GM23338 (cell line): Measurements from ENCODE around the gene SPINDOC. TPM values are rescaled to one million over a fixed set of nuclear protein-coding genes. Genes with fewer than 3 reads are reported as not detected.

Source experiments
- ATAC-seq: fragments of 200-7000 bp; cut with Tn5 transposase; 3 replicates; pipeline ENCODE4 v1.9.1; 2020
- DNase-seq: peaks from one replicate; pipeline ENCODE4 v3.0.0-alpha.2; 2015; ENCODE audit warnings: low spot score
- H2AFZ ChIP-seq: fragments of 200-600 bp; sonication (generic); 2 replicates; pipeline ENCODE4 v1.8.0; 2016; ENCODE audit warnings: antibody characterized with exemption, mild to moderate bottlenecking, moderate library complexity
- H3F3A ChIP-seq: fragments of 200-600 bp; sonication (generic); replicated peaks from 2 replicates; pipeline ENCODE4 v1.8.0; 2017; ENCODE audit warnings: antibody characterized with exemption, mixed run types, low read depth
- H3K27ac ChIP-seq: fragments of 200-600 bp; sonication (generic); 2 replicates; pipeline ENCODE4 v1.6.1; 2016; ENCODE audit warnings: low read depth
- H3K27me3 ChIP-seq: fragments of 200-600 bp; sonication (generic); 2 replicates; pipeline ENCODE4 v1.8.0; 2016; ENCODE audit warnings: mild to moderate bottlenecking, mixed run types, moderate library complexity; ENCODE audit not compliant: insufficient read depth
- H3K36me3 ChIP-seq: fragments of 200-600 bp; sonication (generic); 2 replicates; pipeline ENCODE4 v1.8.0; 2016; ENCODE audit warnings: mild to moderate bottlenecking; ENCODE audit not compliant: insufficient read depth
- H3K4me1 ChIP-seq: fragments of 200-600 bp; sonication (generic); 2 replicates; pipeline ENCODE4 v1.8.0; 2016; ENCODE audit warnings: mild to moderate bottlenecking, moderate library complexity; ENCODE audit not compliant: insufficient read depth
- H3K4me2 ChIP-seq: fragments of 200-600 bp; sonication (generic); 2 replicates; pipeline ENCODE4 v1.7.1; 2017; ENCODE audit warnings: mixed run types
- H3K4me3 ChIP-seq: fragments of 200-600 bp; sonication (generic); 2 replicates; pipeline ENCODE4 v1.6.1; 2016; ENCODE audit warnings: mixed run types
- H3K79me2 ChIP-seq: fragments of 200-600 bp; sonication (generic); replicated peaks from 2 replicates; pipeline ENCODE4 v1.8.0; 2017; ENCODE audit warnings: mild to moderate bottlenecking; ENCODE audit not compliant: insufficient read depth
- H3K9me2 ChIP-seq: fragments of 200-600 bp; sonication (generic); 2 replicates; pipeline ENCODE4 v1.8.0; 2017; ENCODE audit not compliant: insufficient read depth
- H4K20me1 ChIP-seq: fragments of 200-600 bp; sonication (generic); replicated peaks from 2 replicates; pipeline ENCODE4 v1.8.0; 2017; ENCODE audit warnings: mild to moderate bottlenecking; ENCODE audit not compliant: insufficient read depth
- H3K27ac Mint-ChIP-seq: 2 replicates; pipeline ENCODE4 v1.8.0; 2020; ENCODE audit warnings: inconsistent platforms, mild to moderate bottlenecking, moderate library complexity, mixed read lengths
- H3K27me3 Mint-ChIP-seq: 3 replicates; pipeline ENCODE4 v1.8.0; 2022; ENCODE audit warnings: low read depth, mild to moderate bottlenecking, moderate library complexity, mixed read lengths, inconsistent platforms; ENCODE audit not compliant: insufficient read depth, poor library complexity
- H3K36me3 Mint-ChIP-seq: 3 replicates; pipeline ENCODE4 v1.8.0; 2021; ENCODE audit warnings: low read depth, mild to moderate bottlenecking, inconsistent platforms, moderate library complexity, mixed read lengths
- H3K4me1 Mint-ChIP-seq: 3 replicates; pipeline ENCODE4 v1.8.0; 2020; ENCODE audit warnings: mild to moderate bottlenecking, inconsistent platforms, mixed read lengths
- H3K4me3 Mint-ChIP-seq: 3 replicates; pipeline ENCODE4 v1.8.0; 2021; ENCODE audit warnings: moderate library complexity, mild to moderate bottlenecking, inconsistent platforms, mixed read lengths
- H3K9me3 Mint-ChIP-seq: 3 replicates; pipeline ENCODE4 v1.8.0; 2020; ENCODE audit warnings: moderate library complexity, mild to moderate bottlenecking, inconsistent platforms, mixed read lengths
- EZH2 ChIP-seq: fragments of 200-600 bp; sonication (generic); IDR thresholded peaks from one replicate; pipeline ENCODE4 v1.8.0; 2017; ENCODE audit warnings: antibody characterized with exemption, mild to moderate bottlenecking, low read depth; ENCODE audit not compliant: unreplicated experiment
- EZH2phosphoT487 ChIP-seq: fragments of 200-600 bp; sonication (generic); IDR thresholded peaks from one replicate; pipeline ENCODE4 v1.8.1; 2018; ENCODE audit warnings: antibody characterized with exemption; ENCODE audit not compliant: unreplicated experiment
- JUNB ChIP-seq: IDR thresholded peaks from one replicate; pipeline ENCODE4 v1.6.1; 2016; ENCODE audit warnings: antibody characterized with exemption; ENCODE audit not compliant: unreplicated experiment
- NANOG ChIP-seq: IDR thresholded peaks from 2 replicates; pipeline ENCODE4 v1.6.1; 2016; ENCODE audit warnings: antibody characterized with exemption, borderline replicate concordance
- POLR2AphosphoS5 ChIP-seq: IDR thresholded peaks from 2 replicates; pipeline ENCODE4 v1.6.1; 2016; ENCODE audit warnings: antibody characterized with exemption, low read depth
- STAT1 ChIP-seq: IDR thresholded peaks from one replicate; pipeline ENCODE4 v1.6.1; 2016; ENCODE audit warnings: antibody characterized with exemption; ENCODE audit not compliant: unreplicated experiment
- ZNF114 ChIP-seq: fragments of 250-450 bp; sonication (Bioruptor Pico); IDR thresholded peaks from 2 replicates; pipeline ENCODE4 v1.5.0; 2020; ENCODE audit warnings: mild to moderate bottlenecking, moderate library complexity
- ZNF331 ChIP-seq: fragments of 250-450 bp; sonication (Bioruptor Pico); IDR thresholded peaks from 2 replicates; pipeline ENCODE4 v1.5.0; 2020; ENCODE audit warnings: low read depth, mild to moderate bottlenecking, moderate library complexity
- polyA plus RNA-seq: library from polyadenylated mRNA; unstranded; fragments of >200 nt; fragmentation: Nextera tagmentation; extraction: Ambion mirVana; gene quantifications from 2 replicates; pipeline ENCODE4 v1.2.1, GENCODE V29; 2016
- total RNA-seq: library from RNA; depleted of rRNA; stranded (reverse); fragments of >200 nt; shearing (Covaris generic); gene quantifications from 2 replicates; pipeline ENCODE4 v1.2.3, GENCODE V29; 2014
- TF ChIP-seq, protein P1 (sequence below): fragments of 250-450 bp; sonication (Bioruptor Pico); IDR thresholded peaks from 2 replicates; pipeline ENCODE4 v1.5.0; 2020; ENCODE audit warnings: mild to moderate bottlenecking, moderate library complexity
- TF ChIP-seq, protein P2 (sequence below), 2 experiments: fragments of 200-600 bp in 1 of 2; sonication (generic) in 1 of 2; conservative IDR thresholded peaks; 2 replicates each; pipeline versions ENCODE4 v1.5.1 to v1.6.1; 2016 to 2017; ENCODE audit warnings: antibody characterized with exemption in 2 of 2, low read depth in 2 of 2, mild to moderate bottlenecking in 2 of 2, moderate library complexity in 1 of 2
- TF ChIP-seq, protein P3 (sequence below): IDR thresholded peaks from one replicate; pipeline ENCODE4 v1.6.1; 2018; ENCODE audit warnings: antibody characterized with exemption; ENCODE audit not compliant: unreplicated experiment

The SPINDOC gene
- total and polyA plus RNA-seq, 2 experiments from 2014 or later: 9.4 to 84.7 TPM

DNA sequence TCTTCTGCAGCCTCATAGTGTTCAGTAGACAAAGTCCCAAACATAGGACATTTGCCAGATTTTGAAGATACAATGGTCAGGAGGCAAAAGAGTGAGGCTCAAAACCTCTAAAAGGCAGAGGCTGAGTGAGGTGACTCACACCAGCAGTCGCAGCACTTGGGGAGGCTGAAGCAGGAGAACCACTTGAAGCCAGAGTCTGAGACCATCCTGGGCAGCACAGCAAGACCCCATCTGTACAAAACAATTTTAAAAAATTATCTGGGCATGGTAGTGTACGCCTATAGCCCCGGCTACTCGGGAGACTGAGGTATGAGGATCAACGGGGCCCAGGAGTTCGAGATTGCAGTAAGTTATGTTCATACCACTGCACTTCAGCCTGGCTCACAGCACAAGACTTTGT lies 30.5 kb upstream of the SPINDOC start:
- TF ChIP-seq, protein P1, sequence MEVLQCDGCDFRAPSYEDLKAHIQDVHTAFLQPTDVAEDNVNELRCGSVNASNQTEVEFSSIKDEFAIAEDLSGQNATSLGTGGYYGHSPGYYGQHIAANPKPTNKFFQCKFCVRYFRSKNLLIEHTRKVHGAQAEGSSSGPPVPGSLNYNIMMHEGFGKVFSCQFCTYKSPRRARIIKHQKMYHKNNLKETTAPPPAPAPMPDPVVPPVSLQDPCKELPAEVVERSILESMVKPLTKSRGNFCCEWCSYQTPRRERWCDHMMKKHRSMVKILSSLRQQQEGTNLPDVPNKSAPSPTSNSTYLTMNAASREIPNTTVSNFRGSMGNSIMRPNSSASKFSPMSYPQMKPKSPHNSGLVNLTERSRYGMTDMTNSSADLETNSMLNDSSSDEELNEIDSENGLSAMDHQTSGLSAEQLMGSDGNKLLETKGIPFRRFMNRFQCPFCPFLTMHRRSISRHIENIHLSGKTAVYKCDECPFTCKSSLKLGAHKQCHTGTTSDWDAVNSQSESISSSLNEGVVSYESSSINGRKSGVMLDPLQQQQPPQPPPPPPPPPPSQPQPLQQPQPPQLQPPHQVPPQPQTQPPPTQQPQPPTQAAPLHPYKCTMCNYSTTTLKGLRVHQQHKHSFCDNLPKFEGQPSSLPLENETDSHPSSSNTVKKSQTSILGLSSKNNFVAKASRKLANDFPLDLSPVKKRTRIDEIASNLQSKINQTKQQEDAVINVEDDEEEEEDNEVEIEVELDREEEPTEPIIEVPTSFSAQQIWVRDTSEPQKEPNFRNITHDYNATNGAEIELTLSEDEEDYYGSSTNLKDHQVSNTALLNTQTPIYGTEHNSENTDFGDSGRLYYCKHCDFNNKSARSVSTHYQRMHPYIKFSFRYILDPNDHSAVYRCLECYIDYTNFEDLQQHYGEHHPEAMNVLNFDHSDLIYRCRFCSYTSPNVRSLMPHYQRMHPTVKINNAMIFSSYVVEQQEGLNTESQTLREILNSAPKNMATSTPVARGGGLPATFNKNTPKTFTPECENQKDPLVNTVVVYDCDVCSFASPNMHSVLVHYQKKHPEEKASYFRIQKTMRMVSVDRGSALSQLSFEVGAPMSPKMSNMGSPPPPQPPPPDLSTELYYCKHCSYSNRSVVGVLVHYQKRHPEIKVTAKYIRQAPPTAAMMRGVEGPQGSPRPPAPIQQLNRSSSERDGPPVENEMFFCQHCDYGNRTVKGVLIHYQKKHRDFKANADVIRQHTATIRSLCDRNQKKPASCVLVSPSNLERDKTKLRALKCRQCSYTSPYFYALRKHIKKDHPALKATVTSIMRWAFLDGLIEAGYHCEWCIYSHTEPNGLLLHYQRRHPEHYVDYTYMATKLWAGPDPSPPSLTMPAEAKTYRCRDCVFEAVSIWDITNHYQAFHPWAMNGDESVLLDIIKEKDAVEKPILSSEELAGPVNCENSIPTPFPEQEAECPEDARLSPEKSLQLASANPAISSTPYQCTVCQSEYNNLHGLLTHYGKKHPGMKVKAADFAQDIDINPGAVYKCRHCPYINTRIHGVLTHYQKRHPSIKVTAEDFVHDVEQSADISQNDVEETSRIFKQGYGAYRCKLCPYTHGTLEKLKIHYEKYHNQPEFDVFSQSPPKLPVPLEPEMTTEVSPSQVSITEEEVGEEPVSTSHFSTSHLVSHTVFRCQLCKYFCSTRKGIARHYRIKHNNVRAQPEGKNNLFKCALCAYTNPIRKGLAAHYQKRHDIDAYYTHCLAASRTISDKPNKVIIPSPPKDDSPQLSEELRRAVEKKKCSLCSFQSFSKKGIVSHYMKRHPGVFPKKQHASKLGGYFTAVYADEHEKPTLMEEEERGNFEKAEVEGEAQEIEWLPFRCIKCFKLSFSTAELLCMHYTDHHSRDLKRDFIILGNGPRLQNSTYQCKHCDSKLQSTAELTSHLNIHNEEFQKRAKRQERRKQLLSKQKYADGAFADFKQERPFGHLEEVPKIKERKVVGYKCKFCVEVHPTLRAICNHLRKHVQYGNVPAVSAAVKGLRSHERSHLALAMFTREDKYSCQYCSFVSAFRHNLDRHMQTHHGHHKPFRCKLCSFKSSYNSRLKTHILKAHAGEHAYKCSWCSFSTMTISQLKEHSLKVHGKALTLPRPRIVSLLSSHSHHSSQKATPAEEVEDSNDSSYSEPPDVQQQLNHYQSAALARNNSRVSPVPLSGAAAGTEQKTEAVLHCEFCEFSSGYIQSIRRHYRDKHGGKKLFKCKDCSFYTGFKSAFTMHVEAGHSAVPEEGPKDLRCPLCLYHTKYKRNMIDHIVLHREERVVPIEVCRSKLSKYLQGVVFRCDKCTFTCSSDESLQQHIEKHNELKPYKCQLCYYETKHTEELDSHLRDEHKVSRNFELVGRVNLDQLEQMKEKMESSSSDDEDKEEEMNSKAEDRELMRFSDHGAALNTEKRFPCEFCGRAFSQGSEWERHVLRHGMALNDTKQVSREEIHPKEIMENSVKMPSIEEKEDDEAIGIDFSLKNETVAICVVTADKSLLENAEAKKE (CRISPR knock-in tag): no peak
- TF ChIP-seq STAT1 (no peak), POLR2AphosphoS5 (no peak), ZNF331 (CRISPR knock-in tag) (no peak), EZH2phosphoT487 (no peak), ZNF114 (CRISPR knock-in tag) (no peak), EZH2 (no peak), NANOG (no peak), JUNB (no peak)
- TF ChIP-seq, protein P2, sequence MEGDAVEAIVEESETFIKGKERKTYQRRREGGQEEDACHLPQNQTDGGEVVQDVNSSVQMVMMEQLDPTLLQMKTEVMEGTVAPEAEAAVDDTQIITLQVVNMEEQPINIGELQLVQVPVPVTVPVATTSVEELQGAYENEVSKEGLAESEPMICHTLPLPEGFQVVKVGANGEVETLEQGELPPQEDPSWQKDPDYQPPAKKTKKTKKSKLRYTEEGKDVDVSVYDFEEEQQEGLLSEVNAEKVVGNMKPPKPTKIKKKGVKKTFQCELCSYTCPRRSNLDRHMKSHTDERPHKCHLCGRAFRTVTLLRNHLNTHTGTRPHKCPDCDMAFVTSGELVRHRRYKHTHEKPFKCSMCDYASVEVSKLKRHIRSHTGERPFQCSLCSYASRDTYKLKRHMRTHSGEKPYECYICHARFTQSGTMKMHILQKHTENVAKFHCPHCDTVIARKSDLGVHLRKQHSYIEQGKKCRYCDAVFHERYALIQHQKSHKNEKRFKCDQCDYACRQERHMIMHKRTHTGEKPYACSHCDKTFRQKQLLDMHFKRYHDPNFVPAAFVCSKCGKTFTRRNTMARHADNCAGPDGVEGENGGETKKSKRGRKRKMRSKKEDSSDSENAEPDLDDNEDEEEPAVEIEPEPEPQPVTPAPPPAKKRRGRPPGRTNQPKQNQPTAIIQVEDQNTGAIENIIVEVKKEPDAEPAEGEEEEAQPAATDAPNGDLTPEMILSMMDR (conservative IDR thresholded peaks at IDR 0.05; ENCODE audit: low read depth in 2 of 2): no peak
- TF ChIP-seq, protein P3, sequence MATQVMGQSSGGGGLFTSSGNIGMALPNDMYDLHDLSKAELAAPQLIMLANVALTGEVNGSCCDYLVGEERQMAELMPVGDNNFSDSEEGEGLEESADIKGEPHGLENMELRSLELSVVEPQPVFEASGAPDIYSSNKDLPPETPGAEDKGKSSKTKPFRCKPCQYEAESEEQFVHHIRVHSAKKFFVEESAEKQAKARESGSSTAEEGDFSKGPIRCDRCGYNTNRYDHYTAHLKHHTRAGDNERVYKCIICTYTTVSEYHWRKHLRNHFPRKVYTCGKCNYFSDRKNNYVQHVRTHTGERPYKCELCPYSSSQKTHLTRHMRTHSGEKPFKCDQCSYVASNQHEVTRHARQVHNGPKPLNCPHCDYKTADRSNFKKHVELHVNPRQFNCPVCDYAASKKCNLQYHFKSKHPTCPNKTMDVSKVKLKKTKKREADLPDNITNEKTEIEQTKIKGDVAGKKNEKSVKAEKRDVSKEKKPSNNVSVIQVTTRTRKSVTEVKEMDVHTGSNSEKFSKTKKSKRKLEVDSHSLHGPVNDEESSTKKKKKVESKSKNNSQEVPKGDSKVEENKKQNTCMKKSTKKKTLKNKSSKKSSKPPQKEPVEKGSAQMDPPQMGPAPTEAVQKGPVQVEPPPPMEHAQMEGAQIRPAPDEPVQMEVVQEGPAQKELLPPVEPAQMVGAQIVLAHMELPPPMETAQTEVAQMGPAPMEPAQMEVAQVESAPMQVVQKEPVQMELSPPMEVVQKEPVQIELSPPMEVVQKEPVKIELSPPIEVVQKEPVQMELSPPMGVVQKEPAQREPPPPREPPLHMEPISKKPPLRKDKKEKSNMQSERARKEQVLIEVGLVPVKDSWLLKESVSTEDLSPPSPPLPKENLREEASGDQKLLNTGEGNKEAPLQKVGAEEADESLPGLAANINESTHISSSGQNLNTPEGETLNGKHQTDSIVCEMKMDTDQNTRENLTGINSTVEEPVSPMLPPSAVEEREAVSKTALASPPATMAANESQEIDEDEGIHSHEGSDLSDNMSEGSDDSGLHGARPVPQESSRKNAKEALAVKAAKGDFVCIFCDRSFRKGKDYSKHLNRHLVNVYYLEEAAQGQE: no peak
- no peaks in the 10 kb centered on the region for H4K20me1 ChIP-seq
- Mint-ChIP-seq H3K4me3 (no peak overlapping the region), H3K27me3 (peaks cover 9% of the 10 kb centered on the region), H3K36me3 (no peaks in the 10 kb centered on the region), H3K4me1 (no peaks in the 10 kb centered on the region), H3K9me3 (no peaks in the 10 kb centered on the region; the same call in 2 of the 3 replicates), H3K27ac (no peak overlapping the region)
- H3K27me3 ChIP-seq: 0 out of 2 replicates have a peak, but pooled peaks cover 4% of the 10 kb centered on the region
- H3K27ac ChIP-seq: no peak overlapping the region
- H3K4me1 ChIP-seq: no peaks in the 10 kb centered on the region
- H3K4me2 ChIP-seq: no peak overlapping the region
- H3K36me3 ChIP-seq: no peaks in the 10 kb centered on the region
- no peak for ATAC-seq
- H3F3A ChIP-seq: 0 out of 2 replicates have a peak, but pooled peaks cover 7% of the 10 kb centered on the region
- H3K9me2 ChIP-seq: no peaks in the 10 kb centered on the region; the same call in 1 of the 2 replicates
- no peak for DNase-seq
- no peaks in the 10 kb centered on the region for H3K79me2 ChIP-seq
- no peak overlapping the region for H2AFZ ChIP-seq
- H3K4me3 ChIP-seq: no peak overlapping the region
